A549 (cell line): Measurements from ENCODE around the gene SHC2.

Experiments
- CTCF ChIP-seq: fragments of >200 bp; sonication (Bioruptor Twin); formaldehyde crosslinking; IDR thresholded peaks from 3 replicates; pipeline ENCODE4 v1.5.1; 2016
- EP300 ChIP-seq, 2 experiments: fragments of >200 bp; sonication (Bioruptor Twin); formaldehyde crosslinking; IDR thresholded peaks; 2 replicates in 1 of 2; 3 replicates in 1 of 2; pipeline ENCODE4 v1.6.1; 2016 to 2017
- JUN ChIP-seq, 2 experiments: fragments of >200 bp; sonication (Bioruptor Twin); formaldehyde crosslinking; IDR thresholded peaks; 2 replicates in 1 of 2; 3 replicates in 1 of 2; pipeline ENCODE4 v1.6.1; 2016 to 2017
- JUNB ChIP-seq: fragments of >200 bp; sonication (Bioruptor Twin); formaldehyde crosslinking; IDR thresholded peaks from 2 replicates; pipeline ENCODE4 v1.6.1; 2016
- POLR2A ChIP-seq: IDR thresholded peaks from 2 replicates; pipeline ENCODE4 v1.6.1; 2012; ENCODE audit warnings: mild to moderate bottlenecking, low read length
- POLR2AphosphoS2 ChIP-seq: conservative IDR thresholded peaks from 2 replicates; pipeline ENCODE4 v1.6.1; 2012; ENCODE audit warnings: low read length, improper control_type of control experiment, inconsistent platforms
- RAD21 ChIP-seq, 2 experiments: fragments of >200 bp in 1 of 2; sonication (Bioruptor Twin) in 1 of 2; formaldehyde crosslinking in 1 of 2; IDR thresholded peaks in 1 of 2; conservative IDR thresholded peaks in 1 of 2; 2 replicates in 1 of 2; 3 replicates in 1 of 2; pipeline ENCODE4 v1.6.1; 2012 to 2018; ENCODE audit warnings: inconsistent platforms in 1 of 2
- RFX5 ChIP-seq: fragments of 450-650 bp; IDR thresholded peaks from 2 replicates; pipeline ENCODE4 v1.7.1; 2014; ENCODE audit warnings: antibody characterized with exemption, mild to moderate bottlenecking, moderate library complexity
- SMC3 ChIP-seq: fragments of >200 bp; sonication (Bioruptor Twin); formaldehyde crosslinking; IDR thresholded peaks from 3 replicates; pipeline ENCODE4 v1.6.1; 2018; ENCODE audit warnings: inconsistent platforms

- no peak for TF ChIP-seq POLR2AphosphoS2
- TF ChIP-seq JUN (IDR thresholded peaks at IDR 0.05), result no peak
- no peak for TF ChIP-seq EP300 (IDR thresholded peaks at IDR 0.05)
- TF ChIP-seq CTCF, result no peak
- TF ChIP-seq POLR2A, result no peak
- no peak for TF ChIP-seq SMC3
- TF ChIP-seq RAD21 (conservative IDR thresholded peaks at IDR 0.05 in 1 of 2, IDR thresholded peaks at IDR 0.05 in 1 of 2), result no peak
- TF ChIP-seq RFX5, result no peak
- TF ChIP-seq JUNB, result no peak
These were observed 2.8 kb upstream of the SHC2 start for GRCh38 chr19:463483-464207.
